HEK293 (cell line): ENCODE data around the gene HCFC1.
A peak's percentile ranks its signal among the peaks of the same experiment; 100 is the strongest.

Experiments used
- GLIS1 ChIP-seq: fragments of 450-650 bp; formaldehyde crosslinking; IDR thresholded peaks from 2 replicates; pipeline ENCODE4 v1.5.1; 2016; ENCODE audit warnings: missing biosample characterization, missing genetic modification characterization
- KLF1 ChIP-seq: fragments of 450-650 bp; formaldehyde crosslinking; IDR thresholded peaks from 2 replicates; pipeline ENCODE4 v1.5.1; 2016; ENCODE audit warnings: missing biosample characterization, missing genetic modification characterization
- KLF9 ChIP-seq: fragments of 450-650 bp; formaldehyde crosslinking; IDR thresholded peaks from 2 replicates; pipeline ENCODE4 v1.5.1; 2016; ENCODE audit warnings: missing biosample characterization, missing genetic modification characterization, low read depth
- MYNN ChIP-seq: fragments of 450-650 bp; formaldehyde crosslinking; IDR thresholded peaks from 2 replicates; pipeline ENCODE4 v1.5.1; 2016; ENCODE audit warnings: missing biosample characterization, missing genetic modification characterization, borderline replicate concordance
- SALL2 ChIP-seq: fragments of 450-650 bp; formaldehyde crosslinking; IDR thresholded peaks from 2 replicates; pipeline ENCODE4 v1.5.0; 2017; ENCODE audit warnings: missing biosample characterization, mild to moderate bottlenecking, missing genetic modification characterization, borderline replicate concordance
- ZBTB48 ChIP-seq: fragments of 450-650 bp; formaldehyde crosslinking; IDR thresholded peaks from 2 replicates; pipeline ENCODE4 v1.5.1; 2016; ENCODE audit warnings: missing biosample characterization, missing genetic modification characterization
- ZNF114 ChIP-seq: fragments of 450-650 bp; formaldehyde crosslinking; IDR thresholded peaks from 2 replicates; pipeline ENCODE4 v1.5.0; 2017; ENCODE audit warnings: missing biosample characterization, missing genetic modification characterization
- ZNF133 ChIP-seq: fragments of 450-650 bp; formaldehyde crosslinking; IDR thresholded peaks from 2 replicates; pipeline ENCODE4 v1.5.1; 2016; ENCODE audit warnings: missing biosample characterization, missing genetic modification characterization
- ZNF24 ChIP-seq: fragments of 450-650 bp; formaldehyde crosslinking; IDR thresholded peaks from 2 replicates; pipeline ENCODE4 v1.5.1; 2016; ENCODE audit warnings: missing biosample characterization, missing genetic modification characterization
- ZNF341 ChIP-seq: fragments of 450-650 bp; formaldehyde crosslinking; IDR thresholded peaks from 2 replicates; pipeline ENCODE4; 2016; ENCODE audit warnings: low read depth, missing biosample characterization, missing genetic modification characterization
- ZNF354C ChIP-seq: fragments of 450-650 bp; formaldehyde crosslinking; IDR thresholded peaks from 2 replicates; pipeline ENCODE4 v1.5.1; 2016; ENCODE audit warnings: missing biosample characterization, missing genetic modification characterization, low read depth, borderline replicate concordance
- ZNF473 ChIP-seq: fragments of 450-650 bp; formaldehyde crosslinking; IDR thresholded peaks from 2 replicates; pipeline ENCODE4 v1.5.1; 2017; ENCODE audit warnings: missing biosample characterization, missing genetic modification characterization
- ZNF501 ChIP-seq: fragments of 450-650 bp; formaldehyde crosslinking; IDR thresholded peaks from 2 replicates; pipeline ENCODE4 v1.5.1; 2016; ENCODE audit warnings: missing biosample characterization, missing genetic modification characterization
- ZNF658 ChIP-seq: fragments of 450-650 bp; formaldehyde crosslinking; IDR thresholded peaks from 2 replicates; pipeline ENCODE4; 2016; ENCODE audit warnings: missing biosample characterization, missing genetic modification characterization
- ZNF664 ChIP-seq: fragments of 450-650 bp; formaldehyde crosslinking; IDR thresholded peaks from 2 replicates; pipeline ENCODE4 v1.5.1; 2016; ENCODE audit warnings: missing biosample characterization, missing genetic modification characterization
- ZNF670 ChIP-seq: fragments of 450-650 bp; formaldehyde crosslinking; IDR thresholded peaks from 2 replicates; pipeline ENCODE4 v1.5.1; 2016; ENCODE audit warnings: missing biosample characterization, missing genetic modification characterization, low read depth
- ZNF747 ChIP-seq: fragments of 450-650 bp; formaldehyde crosslinking; IDR thresholded peaks from 2 replicates; pipeline ENCODE4 v1.5.1; 2016; ENCODE audit warnings: missing biosample characterization, missing genetic modification characterization
- ZNF776 ChIP-seq: fragments of 450-650 bp; formaldehyde crosslinking; IDR thresholded peaks from 2 replicates; pipeline ENCODE4 v1.5.0; 2017; ENCODE audit warnings: missing biosample characterization, missing genetic modification characterization, borderline replicate concordance
- TF ChIP-seq, protein P1 (sequence below): fragments of 450-650 bp; formaldehyde crosslinking; IDR thresholded peaks from 2 replicates; pipeline ENCODE4 v1.5.1; 2016; ENCODE audit warnings: missing biosample characterization, missing genetic modification characterization
- TF ChIP-seq, protein P2 (sequence below): fragments of 450-650 bp; formaldehyde crosslinking; IDR thresholded peaks from 2 replicates; pipeline ENCODE4 v1.5.0; 2017; ENCODE audit warnings: missing biosample characterization, missing genetic modification characterization, borderline replicate concordance
- TF ChIP-seq, protein P3 (sequence below): fragments of 450-650 bp; formaldehyde crosslinking; IDR thresholded peaks from 2 replicates; pipeline ENCODE4 v1.5.1; 2017; ENCODE audit warnings: missing biosample characterization, missing genetic modification characterization
- TF ChIP-seq, protein P4 (sequence below): fragments of 450-650 bp; formaldehyde crosslinking; IDR thresholded peaks from 2 replicates; pipeline ENCODE4; 2016; ENCODE audit warnings: missing biosample characterization, missing genetic modification characterization
- TF ChIP-seq, protein P5 (sequence below): fragments of 450-650 bp; formaldehyde crosslinking; IDR thresholded peaks from 2 replicates; pipeline ENCODE4 v1.5.1; 2016; ENCODE audit warnings: missing biosample characterization, missing genetic modification characterization
- TF ChIP-seq, protein P6 (sequence below): fragments of 450-650 bp; formaldehyde crosslinking; IDR thresholded peaks from 2 replicates; pipeline ENCODE4 v1.5.1; 2016; ENCODE audit warnings: missing biosample characterization, missing genetic modification characterization
- TF ChIP-seq, protein P7 (sequence below): fragments of 450-650 bp; formaldehyde crosslinking; IDR thresholded peaks from 2 replicates; pipeline ENCODE4 v1.5.1; 2016; ENCODE audit warnings: missing biosample characterization, missing genetic modification characterization

Gene HCFC1

DNA sequence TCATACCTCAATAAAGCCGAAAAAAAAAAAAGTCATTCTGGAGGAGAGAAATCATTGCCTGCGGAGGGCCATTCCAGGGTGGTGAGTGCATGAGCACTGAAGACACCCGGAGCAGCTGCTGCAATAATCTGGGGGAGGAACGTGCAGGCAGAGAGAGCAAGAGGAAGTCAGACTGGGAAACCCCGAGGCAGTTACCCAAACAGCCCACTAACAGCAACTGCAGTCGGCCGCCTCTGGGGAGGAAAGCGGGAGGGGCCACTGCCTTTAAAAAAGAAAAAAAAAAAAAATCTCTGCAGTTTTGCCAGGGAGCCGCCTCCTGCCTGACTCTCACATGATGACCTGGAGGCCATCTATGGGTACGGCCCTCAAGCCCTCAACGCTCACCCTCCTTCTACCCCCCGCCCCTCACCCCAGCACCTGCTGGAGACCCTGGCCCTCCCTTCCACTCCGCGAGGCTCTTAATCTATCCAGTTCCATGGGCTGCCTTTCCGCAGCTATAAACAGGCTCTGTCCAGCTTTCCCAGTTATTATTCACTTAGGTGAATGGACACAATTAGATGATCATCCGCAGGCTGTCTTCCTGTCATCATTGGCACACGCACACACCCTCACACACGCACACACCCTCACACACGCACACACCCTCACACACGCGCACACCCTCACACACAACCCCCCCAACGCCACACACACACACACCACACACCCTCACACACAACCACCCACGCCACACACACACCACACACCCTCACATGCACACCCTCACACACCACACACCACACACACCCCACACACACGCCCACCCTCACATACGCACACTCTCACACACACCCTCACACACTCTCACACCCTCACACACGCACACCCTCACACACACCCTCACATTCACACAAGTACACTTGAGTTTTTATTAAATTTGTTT is 70.5 kb downstream of the HCFC1 start (continued):
- TF ChIP-seq ZNF664 (tag by site-specific recombination) (no peak), ZNF341 (peak; percentile 58), ZNF658 (tag by site-specific recombination) (peak; percentile 76; the same call in 1 of the 2 replicates), ZNF24 (tag by site-specific recombination) (no peak), ZNF670 (tag by site-specific recombination) (peak; percentile 76), ZBTB48 (tag by site-specific recombination) (0 out of 2 replicates have a peak, but pooled peaks have one; percentile 21), ZNF747 (tag by site-specific recombination) (peak; percentile 59; the same call in 1 of the 2 replicates), ZNF133 (tag by site-specific recombination) (no peak; the same call in 1 of the 2 replicates), SALL2 (tag by site-specific recombination) (0 out of 2 replicates have a peak, but pooled peaks have one; percentile 63), KLF1 (peak; percentile 50; the same call in 1 of the 2 replicates), GLIS1 (tag by site-specific recombination) (0 out of 2 replicates have a peak, but pooled peaks have one; percentile 3), MYNN (0 out of 2 replicates have a peak, but pooled peaks have one; percentile 15), ZNF776 (peak; percentile 25; the same call in 1 of the 2 replicates), KLF9 (tag by site-specific recombination) (peak; percentile 60; the same call in 1 of the 2 replicates), ZNF354C (tag by site-specific recombination) (no peak), ZNF501 (no peak), ZNF473 (tag by site-specific recombination) (peak; percentile 85; the same call in 1 of the 2 replicates), ZNF114 (tag by site-specific recombination) (no peak)
- TF ChIP-seq, protein P1, sequence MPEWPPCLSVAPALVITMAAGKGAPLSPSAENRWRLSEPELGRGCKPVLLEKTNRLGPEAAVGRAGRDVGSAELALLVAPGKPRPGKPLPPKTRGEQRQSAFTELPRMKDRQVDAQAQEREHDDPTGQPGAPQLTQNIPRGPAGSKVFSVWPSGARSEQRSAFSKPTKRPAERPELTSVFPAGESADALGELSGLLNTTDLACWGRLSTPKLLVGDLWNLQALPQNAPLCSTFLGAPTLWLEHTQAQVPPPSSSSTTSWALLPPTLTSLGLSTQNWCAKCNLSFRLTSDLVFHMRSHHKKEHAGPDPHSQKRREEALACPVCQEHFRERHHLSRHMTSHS (tag by site-specific recombination), result peak; percentile 16; the same call in 1 of the 2 replicates
- TF ChIP-seq, protein P2, sequence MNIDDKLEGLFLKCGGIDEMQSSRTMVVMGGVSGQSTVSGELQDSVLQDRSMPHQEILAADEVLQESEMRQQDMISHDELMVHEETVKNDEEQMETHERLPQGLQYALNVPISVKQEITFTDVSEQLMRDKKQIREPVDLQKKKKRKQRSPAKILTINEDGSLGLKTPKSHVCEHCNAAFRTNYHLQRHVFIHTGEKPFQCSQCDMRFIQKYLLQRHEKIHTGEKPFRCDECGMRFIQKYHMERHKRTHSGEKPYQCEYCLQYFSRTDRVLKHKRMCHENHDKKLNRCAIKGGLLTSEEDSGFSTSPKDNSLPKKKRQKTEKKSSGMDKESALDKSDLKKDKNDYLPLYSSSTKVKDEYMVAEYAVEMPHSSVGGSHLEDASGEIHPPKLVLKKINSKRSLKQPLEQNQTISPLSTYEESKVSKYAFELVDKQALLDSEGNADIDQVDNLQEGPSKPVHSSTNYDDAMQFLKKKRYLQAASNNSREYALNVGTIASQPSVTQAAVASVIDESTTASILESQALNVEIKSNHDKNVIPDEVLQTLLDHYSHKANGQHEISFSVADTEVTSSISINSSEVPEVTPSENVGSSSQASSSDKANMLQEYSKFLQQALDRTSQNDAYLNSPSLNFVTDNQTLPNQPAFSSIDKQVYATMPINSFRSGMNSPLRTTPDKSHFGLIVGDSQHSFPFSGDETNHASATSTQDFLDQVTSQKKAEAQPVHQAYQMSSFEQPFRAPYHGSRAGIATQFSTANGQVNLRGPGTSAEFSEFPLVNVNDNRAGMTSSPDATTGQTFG, result peak; percentile 72; the same call in 1 of the 2 replicates
- TF ChIP-seq, protein P3, sequence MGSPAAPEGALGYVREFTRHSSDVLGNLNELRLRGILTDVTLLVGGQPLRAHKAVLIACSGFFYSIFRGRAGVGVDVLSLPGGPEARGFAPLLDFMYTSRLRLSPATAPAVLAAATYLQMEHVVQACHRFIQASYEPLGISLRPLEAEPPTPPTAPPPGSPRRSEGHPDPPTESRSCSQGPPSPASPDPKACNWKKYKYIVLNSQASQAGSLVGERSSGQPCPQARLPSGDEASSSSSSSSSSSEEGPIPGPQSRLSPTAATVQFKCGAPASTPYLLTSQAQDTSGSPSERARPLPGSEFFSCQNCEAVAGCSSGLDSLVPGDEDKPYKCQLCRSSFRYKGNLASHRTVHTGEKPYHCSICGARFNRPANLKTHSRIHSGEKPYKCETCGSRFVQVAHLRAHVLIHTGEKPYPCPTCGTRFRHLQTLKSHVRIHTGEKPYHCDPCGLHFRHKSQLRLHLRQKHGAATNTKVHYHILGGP (tag by site-specific recombination), result no peak
- TF ChIP-seq, protein P4, sequence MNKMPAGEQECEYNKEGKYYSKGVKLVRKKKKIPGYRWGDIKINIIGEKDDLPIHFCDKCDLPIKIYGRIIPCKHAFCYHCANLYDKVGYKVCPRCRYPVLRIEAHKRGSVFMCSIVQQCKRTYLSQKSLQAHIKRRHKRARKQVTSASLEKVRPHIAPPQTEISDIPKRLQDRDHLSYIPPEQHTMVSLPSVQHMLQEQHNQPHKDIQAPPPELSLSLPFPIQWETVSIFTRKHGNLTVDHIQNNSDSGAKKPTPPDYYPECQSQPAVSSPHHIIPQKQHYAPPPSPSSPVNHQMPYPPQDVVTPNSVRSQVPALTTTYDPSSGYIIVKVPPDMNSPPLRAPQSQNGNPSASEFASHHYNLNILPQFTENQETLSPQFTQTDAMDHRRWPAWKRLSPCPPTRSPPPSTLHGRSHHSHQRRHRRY, result peak; percentile 68; the same call in 1 of the 2 replicates
- TF ChIP-seq, protein P5, sequence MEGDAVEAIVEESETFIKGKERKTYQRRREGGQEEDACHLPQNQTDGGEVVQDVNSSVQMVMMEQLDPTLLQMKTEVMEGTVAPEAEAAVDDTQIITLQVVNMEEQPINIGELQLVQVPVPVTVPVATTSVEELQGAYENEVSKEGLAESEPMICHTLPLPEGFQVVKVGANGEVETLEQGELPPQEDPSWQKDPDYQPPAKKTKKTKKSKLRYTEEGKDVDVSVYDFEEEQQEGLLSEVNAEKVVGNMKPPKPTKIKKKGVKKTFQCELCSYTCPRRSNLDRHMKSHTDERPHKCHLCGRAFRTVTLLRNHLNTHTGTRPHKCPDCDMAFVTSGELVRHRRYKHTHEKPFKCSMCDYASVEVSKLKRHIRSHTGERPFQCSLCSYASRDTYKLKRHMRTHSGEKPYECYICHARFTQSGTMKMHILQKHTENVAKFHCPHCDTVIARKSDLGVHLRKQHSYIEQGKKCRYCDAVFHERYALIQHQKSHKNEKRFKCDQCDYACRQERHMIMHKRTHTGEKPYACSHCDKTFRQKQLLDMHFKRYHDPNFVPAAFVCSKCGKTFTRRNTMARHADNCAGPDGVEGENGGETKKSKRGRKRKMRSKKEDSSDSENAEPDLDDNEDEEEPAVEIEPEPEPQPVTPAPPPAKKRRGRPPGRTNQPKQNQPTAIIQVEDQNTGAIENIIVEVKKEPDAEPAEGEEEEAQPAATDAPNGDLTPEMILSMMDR (tag by site-specific recombination), result no peak
- TF ChIP-seq, protein P6, sequence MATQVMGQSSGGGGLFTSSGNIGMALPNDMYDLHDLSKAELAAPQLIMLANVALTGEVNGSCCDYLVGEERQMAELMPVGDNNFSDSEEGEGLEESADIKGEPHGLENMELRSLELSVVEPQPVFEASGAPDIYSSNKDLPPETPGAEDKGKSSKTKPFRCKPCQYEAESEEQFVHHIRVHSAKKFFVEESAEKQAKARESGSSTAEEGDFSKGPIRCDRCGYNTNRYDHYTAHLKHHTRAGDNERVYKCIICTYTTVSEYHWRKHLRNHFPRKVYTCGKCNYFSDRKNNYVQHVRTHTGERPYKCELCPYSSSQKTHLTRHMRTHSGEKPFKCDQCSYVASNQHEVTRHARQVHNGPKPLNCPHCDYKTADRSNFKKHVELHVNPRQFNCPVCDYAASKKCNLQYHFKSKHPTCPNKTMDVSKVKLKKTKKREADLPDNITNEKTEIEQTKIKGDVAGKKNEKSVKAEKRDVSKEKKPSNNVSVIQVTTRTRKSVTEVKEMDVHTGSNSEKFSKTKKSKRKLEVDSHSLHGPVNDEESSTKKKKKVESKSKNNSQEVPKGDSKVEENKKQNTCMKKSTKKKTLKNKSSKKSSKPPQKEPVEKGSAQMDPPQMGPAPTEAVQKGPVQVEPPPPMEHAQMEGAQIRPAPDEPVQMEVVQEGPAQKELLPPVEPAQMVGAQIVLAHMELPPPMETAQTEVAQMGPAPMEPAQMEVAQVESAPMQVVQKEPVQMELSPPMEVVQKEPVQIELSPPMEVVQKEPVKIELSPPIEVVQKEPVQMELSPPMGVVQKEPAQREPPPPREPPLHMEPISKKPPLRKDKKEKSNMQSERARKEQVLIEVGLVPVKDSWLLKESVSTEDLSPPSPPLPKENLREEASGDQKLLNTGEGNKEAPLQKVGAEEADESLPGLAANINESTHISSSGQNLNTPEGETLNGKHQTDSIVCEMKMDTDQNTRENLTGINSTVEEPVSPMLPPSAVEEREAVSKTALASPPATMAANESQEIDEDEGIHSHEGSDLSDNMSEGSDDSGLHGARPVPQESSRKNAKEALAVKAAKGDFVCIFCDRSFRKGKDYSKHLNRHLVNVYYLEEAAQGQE, result peak; percentile 80
- TF ChIP-seq, protein P7, sequence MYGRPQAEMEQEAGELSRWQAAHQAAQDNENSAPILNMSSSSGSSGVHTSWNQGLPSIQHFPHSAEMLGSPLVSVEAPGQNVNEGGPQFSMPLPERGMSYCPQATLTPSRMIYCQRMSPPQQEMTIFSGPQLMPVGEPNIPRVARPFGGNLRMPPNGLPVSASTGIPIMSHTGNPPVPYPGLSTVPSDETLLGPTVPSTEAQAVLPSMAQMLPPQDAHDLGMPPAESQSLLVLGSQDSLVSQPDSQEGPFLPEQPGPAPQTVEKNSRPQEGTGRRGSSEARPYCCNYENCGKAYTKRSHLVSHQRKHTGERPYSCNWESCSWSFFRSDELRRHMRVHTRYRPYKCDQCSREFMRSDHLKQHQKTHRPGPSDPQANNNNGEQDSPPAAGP, result peak; percentile 72; the same call in 1 of the 2 replicates
